Naive B cell (primary cell): Measurements from ENCODE around the gene KERA. TPM values are rescaled to one million over a fixed set of nuclear protein-coding genes. Genes with fewer than 3 reads are reported as not detected.

ENCODE experiments used
- ATAC-seq, 2 donors: fragments of 150-1000 bp; cut with Tn5 transposase; 2 replicates each; pipeline ENCODE4 v1.10.0; 2021; ENCODE audit warnings: low read depth in 2 of 2, mild to moderate bottlenecking in 2 of 2, moderate library complexity in 2 of 2
- DNase-seq: peaks from one replicate; pipeline ENCODE4 v3.0.0; 2022
- H3K27ac Mint-ChIP-seq, 6 donors: one replicate each; pipeline ENCODE4 v1.8.0; 2020 to 2022; ENCODE audit warnings: mild to moderate bottlenecking in 6 of 6, mixed read lengths in 6 of 6, moderate library complexity in 5 of 6, inconsistent platforms in 2 of 6
- H3K27me3 Mint-ChIP-seq, 3 donors: one replicate each; pipeline ENCODE4 v1.8.0; 2021 to 2022; ENCODE audit warnings: mixed read lengths in 3 of 3, mild to moderate bottlenecking in 1 of 3
- H3K36me3 Mint-ChIP-seq, 2 donors: one replicate each; pipeline ENCODE4 v1.8.0; 2020 to 2022; ENCODE audit warnings: mixed read lengths in 2 of 2, inconsistent platforms in 1 of 2, mild to moderate bottlenecking in 1 of 2
- H3K4me1 Mint-ChIP-seq, 3 donors: one replicate each; pipeline ENCODE4 v1.8.0; 2020 to 2022; ENCODE audit warnings: mixed read lengths in 3 of 3, inconsistent platforms in 1 of 3, mild to moderate bottlenecking in 1 of 3, moderate library complexity in 1 of 3
- H3K4me3 Mint-ChIP-seq, 8 donors: one replicate each; pipeline ENCODE4 v1.8.0; 2020 to 2022; ENCODE audit warnings: mild to moderate bottlenecking in 8 of 8, mixed read lengths in 8 of 8, moderate library complexity in 8 of 8, inconsistent platforms in 2 of 8
- H3K9me3 Mint-ChIP-seq, 7 donors: one replicate each; pipeline ENCODE4 v1.8.0; 2020 to 2022; ENCODE audit warnings: mixed read lengths in 7 of 7, mild to moderate bottlenecking in 5 of 7, inconsistent platforms in 2 of 7, moderate library complexity in 1 of 7
- polyA plus RNA-seq, 6 donors: library from polyadenylated mRNA; unstranded; fragments of 300-500 nt; fragmentation: Illumina TruSeq; gene quantifications; one replicate each; pipeline ENCODE4 v1.2.3, GENCODE V29; 2021; ENCODE audit warnings: low read depth in 6 of 6

KERA gene
- polyA plus RNA-seq, 6 donors from 2014 or later, result not detected

DNA sequence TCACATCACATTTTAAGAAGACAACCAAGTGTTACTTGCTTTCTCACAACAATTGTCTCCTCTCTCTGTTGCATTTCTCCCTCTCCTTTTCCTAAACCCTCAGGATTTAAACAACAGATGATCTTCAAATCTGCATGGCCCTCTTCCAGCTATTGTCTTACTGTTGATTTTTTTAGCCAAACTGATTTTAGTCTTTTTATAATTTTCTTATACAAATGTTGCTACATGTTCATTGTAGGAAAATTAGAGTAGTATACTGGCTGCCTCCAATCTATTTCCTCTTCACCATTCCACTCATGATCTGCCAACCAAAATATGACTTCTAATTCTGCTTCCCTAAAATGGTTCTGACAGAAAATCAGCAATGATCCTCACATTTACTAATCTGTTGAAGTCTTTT, 1.4 kb upstream of the KERA start:
- no peak overlapping the region for H3K4me3 Mint-ChIP-seq
- H3K36me3 Mint-ChIP-seq, result no peaks in the 10 kb centered on the region
- H3K27ac Mint-ChIP-seq, result no peak overlapping the region
- no peaks in the 10 kb centered on the region for H3K27me3 Mint-ChIP-seq
- DNase-seq, result no peak
- H3K9me3 Mint-ChIP-seq, result no peaks in the 10 kb centered on the region
- no peak for ATAC-seq
- no peaks in the 10 kb centered on the region for H3K4me1 Mint-ChIP-seq

DNA sequence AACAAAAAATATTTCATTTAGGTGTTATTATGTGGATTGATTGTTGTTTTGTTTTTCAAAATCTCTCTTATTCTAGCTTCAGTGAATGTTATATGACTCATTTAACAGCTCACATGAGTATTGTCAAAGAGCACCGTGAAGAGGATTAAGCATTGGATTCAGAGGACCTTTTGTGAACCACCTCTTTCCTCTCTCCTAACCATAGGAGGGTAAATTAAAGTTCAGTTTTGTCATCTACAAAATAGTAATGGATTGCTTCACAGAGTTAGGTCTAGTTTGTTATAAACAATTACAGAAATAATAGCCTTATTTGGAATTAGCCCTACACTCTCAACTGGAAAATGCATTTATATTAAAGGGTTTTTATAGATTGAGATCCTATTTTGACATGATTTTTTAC, 962 bp upstream of the KERA start:
- Mint-ChIP-seq H3K4me3 (no peak overlapping the region), H3K4me1 (no peaks in the 10 kb centered on the region), H3K27me3 (no peaks in the 10 kb centered on the region), H3K27ac (no peak overlapping the region), H3K36me3 (no peaks in the 10 kb centered on the region), H3K9me3 (no peaks in the 10 kb centered on the region)
- ATAC-seq, result no peak
- no peak for DNase-seq

DNA sequence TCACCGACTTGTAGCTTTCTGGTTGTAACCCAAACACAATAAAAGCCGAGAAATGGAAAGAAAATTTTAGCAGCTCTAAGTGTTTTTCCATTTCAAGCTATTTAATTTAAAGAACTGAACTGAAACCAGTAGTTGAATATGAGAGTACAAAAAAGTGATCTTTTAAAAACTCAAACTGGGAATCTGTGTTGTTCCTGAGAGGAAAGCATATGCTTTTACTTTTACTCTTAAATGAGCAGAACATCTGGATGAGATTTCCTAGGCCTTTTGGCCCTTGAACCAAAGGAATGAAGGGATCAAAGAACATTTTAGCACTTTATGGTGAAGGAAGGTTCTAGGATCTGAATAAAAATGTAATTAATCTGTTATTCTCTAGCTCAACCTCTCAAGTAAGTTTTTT, 1.3 kb downstream of the KERA start:
- Mint-ChIP-seq H3K4me3 (no peak overlapping the region), H3K4me1 (no peaks in the 10 kb centered on the region), H3K9me3 (no peaks in the 10 kb centered on the region), H3K27me3 (peaks cover 0 to 3% (median 0%) of the 10 kb centered on the region in 3 donors), H3K27ac (no peak overlapping the region), H3K36me3 (no peaks in the 10 kb centered on the region)
- DNase-seq (no peak), ATAC-seq (no peak)

DNA sequence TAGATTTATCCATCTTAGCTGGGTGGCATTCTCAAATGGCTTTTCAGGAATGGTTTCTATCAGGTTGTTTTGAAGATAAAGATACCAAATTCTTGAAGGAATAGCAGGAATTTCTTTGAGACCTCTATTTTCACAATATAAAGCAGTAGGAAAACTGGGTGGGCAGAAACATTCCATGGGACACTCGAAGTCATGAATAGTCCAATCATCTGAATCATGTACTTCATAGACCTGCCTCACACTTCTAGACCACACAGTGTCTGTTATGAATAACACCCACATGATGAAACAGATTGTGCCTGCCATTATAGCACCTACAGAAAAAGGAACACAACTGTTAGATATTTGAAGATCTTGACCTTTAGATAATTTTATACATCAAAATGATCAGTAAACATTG, 1.8 kb downstream of the KERA start:
- DNase-seq (no peak), ATAC-seq (no peak)
- Mint-ChIP-seq H3K27ac (no peak overlapping the region), H3K9me3 (no peaks in the 10 kb centered on the region), H3K36me3 (no peaks in the 10 kb centered on the region), H3K4me1 (no peaks in the 10 kb centered on the region), H3K4me3 (no peak overlapping the region), H3K27me3 (peaks cover 0 to 5% (median 0%) of the 10 kb centered on the region in 3 donors)

DNA sequence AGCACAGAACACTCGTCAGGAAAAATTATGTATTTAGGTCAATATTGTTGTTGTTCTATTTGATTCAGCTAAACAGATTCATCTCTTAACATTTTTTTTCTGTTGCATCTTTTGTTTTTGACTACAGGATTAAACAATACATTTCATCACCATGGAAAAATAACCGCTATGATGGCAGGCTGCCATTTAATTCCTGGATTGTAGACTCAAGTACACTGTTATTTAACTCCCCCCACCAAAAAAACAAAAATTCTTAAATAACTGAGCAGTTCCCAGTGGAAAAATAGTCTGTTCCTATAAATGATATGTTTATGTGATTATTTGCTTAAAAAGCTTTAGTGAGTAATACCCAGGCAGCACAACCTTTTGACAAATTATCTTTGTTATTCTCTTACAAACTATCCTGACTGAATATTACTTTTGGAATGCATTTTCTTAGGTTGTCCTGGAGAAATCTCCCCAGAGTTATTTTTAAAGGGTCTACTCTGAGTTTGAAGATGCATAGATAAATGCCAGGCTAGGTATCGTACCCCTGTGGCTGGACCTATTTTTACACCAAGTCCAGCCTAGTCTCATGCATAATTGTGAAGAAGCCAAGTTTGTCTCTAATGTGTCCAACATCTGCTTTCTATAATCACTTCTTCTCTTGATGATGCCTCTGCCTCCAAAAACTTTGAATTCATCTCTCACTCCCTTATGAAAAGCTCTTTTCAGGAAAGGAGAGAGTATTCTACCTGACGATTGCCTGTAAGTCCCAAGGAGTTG, 3.7 kb downstream of the KERA start:
- no peak overlapping the region for H3K27ac Mint-ChIP-seq
- H3K27me3 Mint-ChIP-seq, result peaks cover 0 to 5% (median 0%) of the 10 kb centered on the region in 3 donors
- DNase-seq (no peak), ATAC-seq (no peak)
- no peaks in the 10 kb centered on the region for H3K36me3 Mint-ChIP-seq
- H3K4me1 Mint-ChIP-seq, result no peaks in the 10 kb centered on the region
- no peaks in the 10 kb centered on the region for H3K9me3 Mint-ChIP-seq
- no peak overlapping the region for H3K4me3 Mint-ChIP-seq

DNA sequence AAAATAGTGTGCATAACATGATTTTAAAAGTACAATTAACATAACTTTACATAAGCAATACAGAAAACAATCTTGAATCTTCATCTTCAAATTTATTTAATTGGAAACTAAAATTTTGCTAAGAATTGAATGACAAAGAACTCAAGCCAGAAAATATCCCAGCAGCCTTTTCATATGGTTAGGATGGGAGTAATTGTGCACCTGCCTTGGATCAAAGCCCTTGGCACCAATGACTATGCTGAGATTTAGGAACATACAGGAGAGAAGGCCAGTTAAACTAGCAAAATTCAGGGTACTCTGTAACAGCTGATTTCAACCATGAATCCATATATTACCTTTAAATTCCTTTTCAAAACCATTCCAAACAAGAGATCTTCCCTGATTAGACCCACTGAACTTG, 5.8 kb downstream of the KERA start:
- Mint-ChIP-seq H3K4me1 (no peaks in the 10 kb centered on the region), H3K27me3 (peaks cover 5 to 8% (median 7%) of the 10 kb centered on the region in 3 donors)
- ATAC-seq, result no peak

DNA sequence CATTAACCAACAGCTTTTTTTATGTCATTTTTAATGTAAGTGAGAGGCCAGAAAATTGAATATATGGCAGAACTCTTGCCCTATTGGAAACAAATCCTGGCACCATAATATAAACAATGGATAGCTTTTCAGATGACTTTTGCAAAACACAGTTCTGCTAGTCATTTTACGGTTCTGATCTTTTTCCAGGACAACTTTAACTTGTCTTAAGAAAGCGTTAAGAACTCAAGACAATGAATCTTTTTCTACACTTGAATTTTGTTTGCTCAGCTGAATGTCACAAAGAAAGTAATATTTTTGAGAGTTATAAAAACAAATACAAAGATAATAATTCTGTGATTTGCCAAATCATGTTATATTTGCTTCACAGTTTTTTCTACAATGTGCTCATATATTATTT, 13.2 kb downstream of the KERA start:
- peaks cover 0 to 8% (median 7%) of the 10 kb centered on the region in 3 donors for H3K27me3 Mint-ChIP-seq
- no peak overlapping the region for H3K27ac Mint-ChIP-seq
- H3K9me3 Mint-ChIP-seq, result no peaks in the 10 kb centered on the region
- no peak for DNase-seq
- no peaks in the 10 kb centered on the region for H3K4me1 Mint-ChIP-seq
- no peaks in the 10 kb centered on the region for H3K36me3 Mint-ChIP-seq
- H3K4me3 Mint-ChIP-seq, result no peak overlapping the region
- no peak for ATAC-seq

More for the DNA sequence above, 5.8 kb downstream of the KERA start:
- no peak for DNase-seq
- Mint-ChIP-seq H3K4me3 (no peak overlapping the region), H3K9me3 (no peaks in the 10 kb centered on the region), H3K27ac (no peak overlapping the region), H3K36me3 (no peaks in the 10 kb centered on the region)

DNA sequence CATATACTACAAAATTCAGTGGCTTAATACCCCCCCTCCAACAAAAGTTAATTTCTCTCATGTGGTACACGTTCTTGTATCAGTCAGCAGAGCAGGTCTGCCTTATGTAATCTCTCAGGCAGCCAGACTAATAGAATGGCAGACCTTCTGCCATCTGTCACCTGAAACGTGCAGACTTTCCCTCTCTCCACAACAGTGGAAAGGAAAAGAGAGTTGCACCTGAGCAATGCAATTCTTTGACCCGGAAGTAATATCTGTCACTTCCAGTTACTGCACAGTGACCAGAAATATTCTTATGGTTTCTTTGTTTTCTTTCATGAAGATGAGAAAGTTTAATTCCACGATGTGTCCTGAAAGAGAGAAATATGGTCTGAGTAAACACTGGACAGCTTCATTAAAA, 14.4 kb downstream of the KERA start:
- Mint-ChIP-seq H3K9me3 (no peaks in the 10 kb centered on the region), H3K4me3 (no peak overlapping the region), H3K4me1 (no peaks in the 10 kb centered on the region), H3K36me3 (no peaks in the 10 kb centered on the region), H3K27me3 (peaks cover 0 to 6% (median 4%) of the 10 kb centered on the region in 3 donors), H3K27ac (no peak overlapping the region)
- ATAC-seq (no peak), DNase-seq (no peak)

DNA sequence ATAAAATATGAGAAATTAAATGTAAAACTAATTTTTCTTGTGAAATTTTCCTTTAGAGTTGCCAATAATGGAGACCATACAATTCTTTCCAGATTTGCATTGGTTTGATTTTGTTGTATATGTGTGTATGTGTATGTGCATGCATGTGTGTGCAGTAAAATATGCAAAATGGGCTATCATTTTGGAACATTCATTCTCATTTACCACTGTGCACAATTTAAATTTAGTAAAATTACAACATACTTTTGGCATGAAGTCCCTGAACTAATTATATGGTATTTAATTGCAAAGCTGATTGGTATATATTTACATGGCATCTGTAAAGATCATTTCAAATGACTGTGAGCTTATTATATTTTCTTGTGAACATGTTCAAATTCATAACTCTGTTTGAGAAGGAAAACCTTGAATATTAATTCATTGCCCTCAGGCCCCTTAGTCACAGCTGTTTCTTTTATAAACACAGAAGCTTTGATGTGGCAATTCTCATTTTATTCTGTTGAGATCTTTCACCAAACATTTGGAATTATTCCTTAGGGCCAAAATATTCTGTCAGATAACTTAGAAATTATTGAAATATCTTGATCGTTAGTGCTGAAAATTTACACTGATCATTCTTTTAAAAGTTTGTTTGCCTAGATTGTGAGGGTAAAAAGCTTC, 17.6 kb downstream of the KERA start:
- no peak overlapping the region for H3K27ac Mint-ChIP-seq
- H3K9me3 Mint-ChIP-seq, result no peaks in the 10 kb centered on the region
- H3K27me3 Mint-ChIP-seq, result no peaks in the 10 kb centered on the region
- H3K36me3 Mint-ChIP-seq, result no peaks in the 10 kb centered on the region
- no peak overlapping the region for H3K4me3 Mint-ChIP-seq
- no peaks in the 10 kb centered on the region for H3K4me1 Mint-ChIP-seq
- ATAC-seq (no peak), DNase-seq (no peak)

DNA sequence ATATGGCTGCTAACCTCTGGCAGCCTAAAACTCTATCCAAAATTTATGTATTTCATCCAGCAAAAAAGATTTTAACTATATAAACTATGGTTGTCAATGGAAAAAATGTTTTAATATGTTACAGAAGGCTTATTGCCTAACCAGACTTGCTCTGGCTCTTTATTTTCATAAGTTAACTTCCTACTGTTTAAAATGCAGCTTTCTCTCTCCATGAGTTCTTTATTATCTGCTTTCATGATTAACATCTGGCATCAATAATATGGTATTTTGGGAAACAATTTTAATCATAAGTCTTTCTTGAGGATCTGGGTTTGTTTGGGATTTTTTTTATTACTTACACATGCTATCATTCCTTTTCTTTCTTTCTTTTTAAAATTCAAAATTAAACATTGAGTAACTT, 20.5 kb downstream of the KERA start:
- peaks cover 0 to 2% (median 0%) of the 10 kb centered on the region in 7 donors for H3K9me3 Mint-ChIP-seq
- no peak overlapping the region for H3K4me3 Mint-ChIP-seq
- no peaks in the 10 kb centered on the region for H3K4me1 Mint-ChIP-seq
- H3K27me3 Mint-ChIP-seq, result no peaks in the 10 kb centered on the region
- DNase-seq (no peak), ATAC-seq (no peak)
- no peak overlapping the region for H3K27ac Mint-ChIP-seq
- H3K36me3 Mint-ChIP-seq, result no peaks in the 10 kb centered on the region

DNA sequence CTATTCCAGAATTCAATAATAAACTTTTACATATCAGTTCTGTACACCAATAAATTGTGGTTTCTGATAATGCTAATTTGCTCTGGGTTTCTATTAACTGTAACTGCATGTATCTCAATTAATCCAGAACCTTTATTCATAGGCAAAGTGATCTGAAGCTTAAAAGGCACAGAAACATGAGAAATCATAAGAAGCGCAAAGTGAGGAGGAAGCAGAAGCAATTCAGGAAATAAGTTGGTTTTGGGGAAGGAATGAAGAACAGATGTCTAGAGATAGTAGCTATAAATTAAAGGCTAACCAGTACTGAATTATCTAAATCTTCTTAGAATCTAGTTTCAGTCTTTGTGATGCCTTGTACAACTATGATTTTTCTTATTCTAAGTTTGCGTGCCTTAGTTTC, 24.6 kb downstream of the KERA start:
- no peak for ATAC-seq
- no peaks in the 10 kb centered on the region for H3K4me1 Mint-ChIP-seq
- H3K9me3 Mint-ChIP-seq, result peaks cover 0 to 2% (median 0%) of the 10 kb centered on the region in 7 donors
- H3K27me3 Mint-ChIP-seq, result no peaks in the 10 kb centered on the region
- no peak for DNase-seq
- H3K36me3 Mint-ChIP-seq, result no peaks in the 10 kb centered on the region
- no peak overlapping the region for H3K4me3 Mint-ChIP-seq
- H3K27ac Mint-ChIP-seq, result no peak overlapping the region

DNA sequence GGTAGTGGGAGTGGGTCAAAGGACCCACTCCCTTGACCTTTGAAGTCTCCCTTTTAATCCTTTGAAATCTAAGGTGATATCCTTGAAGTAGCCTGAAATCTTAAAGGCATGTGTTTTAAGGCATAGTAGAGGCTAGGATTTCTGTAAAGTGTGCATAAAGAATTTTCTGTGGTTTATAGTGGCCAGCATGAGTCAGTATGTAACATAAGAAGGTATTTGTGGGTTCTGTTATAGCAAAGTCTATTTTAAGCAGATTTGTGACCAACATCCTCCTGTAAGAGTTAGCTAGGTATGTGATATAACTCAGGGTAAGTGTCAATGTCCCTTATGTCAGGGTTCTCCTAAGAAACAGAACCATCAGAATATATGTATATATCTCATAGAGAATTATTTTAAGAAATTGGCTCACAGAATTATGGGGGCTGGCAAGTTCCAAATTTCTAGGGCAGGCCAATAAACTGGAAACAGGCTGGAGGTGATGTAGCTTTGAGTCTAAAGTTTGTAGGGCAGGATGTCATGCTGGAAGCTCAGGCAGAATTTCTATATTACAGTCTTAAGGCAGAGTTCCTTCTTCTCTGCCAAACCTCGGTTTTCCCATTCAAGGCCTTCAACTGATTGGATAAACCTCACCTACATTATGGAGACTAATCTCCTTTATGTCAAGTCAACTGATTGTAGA, 34.4 kb downstream of the KERA start:
- no peaks in the 10 kb centered on the region for H3K4me1 Mint-ChIP-seq
- DNase-seq (no peak), ATAC-seq (no peak)
- no peaks in the 10 kb centered on the region for H3K9me3 Mint-ChIP-seq
- no peak overlapping the region for H3K4me3 Mint-ChIP-seq
- no peaks in the 10 kb centered on the region for H3K27me3 Mint-ChIP-seq
- no peaks in the 10 kb centered on the region for H3K36me3 Mint-ChIP-seq
- H3K27ac Mint-ChIP-seq, result no peak overlapping the region

DNA sequence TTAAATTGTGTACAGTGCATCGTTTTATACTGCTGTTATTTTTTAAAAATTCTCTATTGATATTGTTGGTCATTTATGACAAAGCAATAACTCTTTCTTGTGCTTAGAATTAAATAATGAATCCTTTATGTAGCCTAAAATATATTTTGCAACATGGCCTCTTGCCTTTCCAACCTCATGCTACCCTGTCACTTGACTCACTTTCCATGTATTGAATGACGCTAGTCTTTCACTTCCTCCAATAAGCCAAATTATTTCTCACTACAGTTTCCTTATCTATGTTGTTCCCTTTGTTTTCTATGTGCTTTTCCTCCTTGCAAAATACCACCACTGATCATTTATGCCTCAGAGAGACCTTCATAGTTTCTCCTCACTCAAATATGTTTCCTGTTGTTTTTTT, 36.7 kb downstream of the KERA start:
- no peak overlapping the region for H3K4me3 Mint-ChIP-seq
- no peaks in the 10 kb centered on the region for H3K9me3 Mint-ChIP-seq
- H3K27me3 Mint-ChIP-seq, result no peaks in the 10 kb centered on the region

DNA sequence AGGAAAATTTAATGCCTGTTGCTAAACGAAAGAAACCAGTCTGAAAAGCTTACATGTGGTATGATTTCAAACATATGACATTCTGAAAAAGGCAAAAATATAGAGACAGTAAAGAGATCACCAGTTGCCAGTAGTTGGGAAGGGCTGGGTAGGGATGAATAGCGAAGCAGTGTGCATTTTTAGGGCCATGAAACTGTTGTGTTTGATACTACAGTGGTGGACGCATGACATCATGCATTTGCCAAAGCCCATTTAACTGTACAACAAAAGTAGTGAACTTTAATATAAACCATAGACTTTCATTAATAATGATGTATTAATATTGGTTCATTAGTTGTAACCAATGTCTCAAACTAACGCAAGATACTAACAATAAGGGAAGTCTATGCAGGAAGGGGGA, 38.4 kb downstream of the KERA start:
- Mint-ChIP-seq H3K9me3 (peaks cover 0 to 10% (median 1%) of the 10 kb centered on the region in 7 donors), H3K27me3 (no peaks in the 10 kb centered on the region), H3K4me3 (no peak overlapping the region), H3K27ac (no peak overlapping the region), H3K36me3 (no peaks in the 10 kb centered on the region), H3K4me1 (no peaks in the 10 kb centered on the region)
- ATAC-seq (no peak), DNase-seq (no peak)

More for the DNA sequence above, 36.7 kb downstream of the KERA start:
- ATAC-seq, result no peak
- Mint-ChIP-seq H3K36me3 (no peaks in the 10 kb centered on the region), H3K27ac (no peak overlapping the region), H3K4me1 (no peaks in the 10 kb centered on the region)
- DNase-seq, result no peak
